Stomach (tissue), 9 donors: ENCODE data around the gene AIF1. TPM values are rescaled to one million over a fixed set of nuclear protein-coding genes. Genes with fewer than 3 reads are reported as not detected.

Source experiments
- DNase-seq, 2 donors: peaks; one replicate each; pipeline versions ENCODE4 v3.0.0 to v3.0.0-alpha.2; 2013 to 2019
- H3K27ac ChIP-seq, 5 donors: fragments of 200-600 bp in 4 of 5; sonication (generic) in 4 of 5; one replicate each; pipeline ENCODE4 v1.5.1; 2013 to 2019; ENCODE audit warnings: mild to moderate bottlenecking in 1 of 5, moderate library complexity in 1 of 5
- H3K27me3 ChIP-seq, 3 donors: fragments of 200-600 bp; sonication (generic); one replicate each; pipeline ENCODE4 v1.5.1; 2017 to 2019; ENCODE audit warnings: mixed run types in 1 of 3
- H3K36me3 ChIP-seq, 4 donors: fragments of 200-600 bp; sonication (generic); 1 replicate in 3 of 4; 2 replicates in 1 of 4; pipeline ENCODE4 v1.5.1; 2016 to 2019
- H3K4me1 ChIP-seq, 4 donors: fragments of 200-600 bp; sonication (generic); one replicate each; pipeline ENCODE4 v1.5.1; 2016 to 2019
- H3K4me3 ChIP-seq, 4 donors: fragments of 200-600 bp; sonication (generic) in 3 of 4; one replicate each; pipeline ENCODE4 v1.5.1; 2016 to 2019; ENCODE audit warnings: mild to moderate bottlenecking in 1 of 4
- H3K9me3 ChIP-seq, 4 donors: fragments of 200-600 bp; sonication (generic); one replicate each; pipeline ENCODE4 v1.5.1; 2016 to 2019
- EP300 ChIP-seq: sonication (generic); formaldehyde crosslinking; IDR thresholded peaks from one replicate; pipeline ENCODE4 v1.6.1; 2017; ENCODE audit warnings: antibody characterized with exemption
- POLR2A ChIP-seq, 4 donors: fragments of 450-650 bp; IDR thresholded peaks; one replicate each; pipeline ENCODE4 v1.6.1; 2016; ENCODE audit warnings: antibody characterized with exemption in 4 of 4, control low read depth in 2 of 4, mild to moderate bottlenecking in 1 of 4, moderate library complexity in 1 of 4
- POLR2AphosphoS5 ChIP-seq, 3 donors: sonication (generic); formaldehyde crosslinking; IDR thresholded peaks; one replicate each; pipeline ENCODE4 v1.6.1; 2016; ENCODE audit warnings: antibody characterized with exemption in 3 of 3
- WGBS, 5 donors: extraction: QIAGEN DNeasy Blood & Tissue Kit in 3 of 5; methylation state at CpG; one replicate each; pipeline versions ENCODE4 v1.1.5 to v1.1.7; 2013 to 2018; 5-methylcytosine and 5-hydroxymethylcytosine counted together
- intact Hi-C: fragments of 100-400 bp; cut with DNase I; formaldehyde crosslinking; loops from one replicate; pipeline ENCODE4 v1.15.1; 2023; ENCODE audit warnings: low total_unique reads
- polyA plus RNA-seq, 3 donors: library from polyadenylated mRNA; stranded (reverse); fragments of 200-250 nt; gene quantifications; one replicate each; pipeline ENCODE4 v1.2.3, GENCODE V29; 2013
- total RNA-seq, 5 donors: library from RNA; depleted of rRNA; stranded (reverse); fragments of >200 nt; gene quantifications; one replicate each; pipeline versions ENCODE4 v1.1.0 to v1.2.3, GENCODE V29; 2014 to 2016
- TF ChIP-seq, protein P1 (sequence below), 7 experiments: fragments of 450-650 bp in 4 of 7; fragments of 200-600 bp in 3 of 7; sonication (generic) in 3 of 7; IDR thresholded peaks; one replicate each; pipeline ENCODE4 v1.5.1; 2016 to 2019; ENCODE audit warnings: antibody characterized with exemption in 7 of 7, control low read depth in 2 of 7, mild to moderate bottlenecking in 1 of 7
- donor health status: healthy with polysubstance abuse.
- donor health status: Bipolar disorder and iron deficiency.
- donor health status: healthy.

AIF1 gene
- total and polyA plus RNA-seq, 8 donors = 3.2 to 74.2 (median 28.2) TPM; not detected in 1

GRCh38 chr6:31597006-31597405 is 18.0 kb upstream of the AIF1 start:
- Histone ChIP-seq H3K27ac (no peak overlapping the region), H3K4me1 (peaks cover 0 to 9% (median 0%) of the 10 kb centered on the region in 4 donors), H3K27me3 (no peaks in the 10 kb centered on the region), H3K36me3 (no peaks in the 10 kb centered on the region), H3K4me3 (no peak overlapping the region), H3K9me3 (no peaks in the 10 kb centered on the region)
- 12 to 34% (median 19%) methylated on average over 2 of the region's 2 CpGs for WGBS, 5 donors
- peak in 1 of 2 donors; percentile 52 for DNase-seq
- intact Hi-C loops = no loop called here
- no peak for TF ChIP-seq POLR2AphosphoS5 (IDR thresholded peaks at IDR 0.05)
- TF ChIP-seq, protein P1, sequence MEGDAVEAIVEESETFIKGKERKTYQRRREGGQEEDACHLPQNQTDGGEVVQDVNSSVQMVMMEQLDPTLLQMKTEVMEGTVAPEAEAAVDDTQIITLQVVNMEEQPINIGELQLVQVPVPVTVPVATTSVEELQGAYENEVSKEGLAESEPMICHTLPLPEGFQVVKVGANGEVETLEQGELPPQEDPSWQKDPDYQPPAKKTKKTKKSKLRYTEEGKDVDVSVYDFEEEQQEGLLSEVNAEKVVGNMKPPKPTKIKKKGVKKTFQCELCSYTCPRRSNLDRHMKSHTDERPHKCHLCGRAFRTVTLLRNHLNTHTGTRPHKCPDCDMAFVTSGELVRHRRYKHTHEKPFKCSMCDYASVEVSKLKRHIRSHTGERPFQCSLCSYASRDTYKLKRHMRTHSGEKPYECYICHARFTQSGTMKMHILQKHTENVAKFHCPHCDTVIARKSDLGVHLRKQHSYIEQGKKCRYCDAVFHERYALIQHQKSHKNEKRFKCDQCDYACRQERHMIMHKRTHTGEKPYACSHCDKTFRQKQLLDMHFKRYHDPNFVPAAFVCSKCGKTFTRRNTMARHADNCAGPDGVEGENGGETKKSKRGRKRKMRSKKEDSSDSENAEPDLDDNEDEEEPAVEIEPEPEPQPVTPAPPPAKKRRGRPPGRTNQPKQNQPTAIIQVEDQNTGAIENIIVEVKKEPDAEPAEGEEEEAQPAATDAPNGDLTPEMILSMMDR (IDR thresholded peaks at IDR 0.05) = peak in 1 of 7 experiments; percentile 10

GRCh38 chr6:31607317-31607716 is 7.7 kb upstream of the AIF1 start:
- DNase-seq = no peak
- WGBS, 5 donors = 76 to 89% (median 85%) methylated on average over 1 of the region's 1 CpG
- no peaks in the 10 kb centered on the region for H3K27me3 ChIP-seq

DNA sequence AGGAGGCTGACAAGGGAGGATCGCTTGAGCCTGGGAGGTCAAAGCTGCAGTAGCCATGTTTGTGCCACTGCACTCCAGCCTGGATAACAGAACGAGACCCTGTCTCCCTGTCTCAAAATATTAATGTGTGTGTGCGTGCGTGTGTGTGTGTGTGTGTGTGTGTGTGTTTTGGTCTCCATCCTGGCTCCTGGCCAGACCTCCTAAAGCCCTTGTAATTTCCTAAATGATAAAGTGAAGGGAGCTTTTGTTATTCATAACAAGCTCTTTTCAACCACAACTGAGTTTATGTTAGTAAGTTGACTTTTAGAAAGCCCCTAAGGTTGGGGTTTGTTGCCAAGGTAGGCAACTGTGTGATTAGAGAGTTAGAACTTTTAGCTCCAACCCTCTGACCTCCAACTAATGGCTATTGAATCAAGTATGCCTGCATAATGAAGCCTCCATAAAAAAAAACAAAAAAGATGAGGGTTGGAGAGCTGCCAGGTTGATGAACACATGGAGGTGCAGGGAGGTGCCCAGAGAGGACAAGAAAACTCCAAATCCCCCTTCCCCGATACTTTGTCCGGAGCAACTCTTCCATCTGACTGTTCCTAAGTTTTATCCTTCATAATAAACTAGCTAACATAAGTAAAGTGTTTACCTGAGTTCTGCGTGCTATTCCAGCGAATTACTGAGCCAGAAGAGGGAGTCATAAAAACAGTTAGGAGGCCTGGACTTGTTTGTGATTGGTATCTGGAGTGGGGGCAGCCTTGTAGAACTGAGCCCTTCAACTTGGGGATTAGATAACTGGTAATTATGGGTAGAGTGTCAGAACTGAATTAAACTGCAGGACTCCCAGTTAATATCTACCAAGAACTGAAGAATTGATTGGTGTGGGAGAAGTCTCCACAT is 5.3 kb upstream of the AIF1 start:
- Histone ChIP-seq H3K36me3 (no peaks in the 10 kb centered on the region), H3K4me3 (no peak overlapping the region), H3K27me3 (no peaks in the 10 kb centered on the region), H3K4me1 (no peaks in the 10 kb centered on the region), H3K9me3 (no peaks in the 10 kb centered on the region), H3K27ac (no peak overlapping the region)
- TF ChIP-seq POLR2AphosphoS5 (IDR thresholded peaks at IDR 0.05) (no peak), EP300 (no peak), POLR2A (IDR thresholded peaks at IDR 0.05) (no peak)
- TF ChIP-seq, protein P1 (IDR thresholded peaks at IDR 0.05) = no peak
- intact Hi-C loops = no loop called here
- no peak for DNase-seq
- WGBS, 5 donors = 54 to 69% (median 57%) methylated on average over 5 to 8 of the region's 8 CpGs

More at GRCh38 chr6:31607317-31607716, 7.7 kb upstream of the AIF1 start:
- no peak overlapping the region for H3K4me3 ChIP-seq
- no peaks in the 10 kb centered on the region for H3K36me3 ChIP-seq
- intact Hi-C loops = no loop called here
- H3K4me1 ChIP-seq = no peaks in the 10 kb centered on the region
- TF ChIP-seq EP300 = no peak
- TF ChIP-seq POLR2AphosphoS5 (IDR thresholded peaks at IDR 0.05) = no peak
- TF ChIP-seq POLR2A (IDR thresholded peaks at IDR 0.05) = no peak
- TF ChIP-seq, protein P1 (IDR thresholded peaks at IDR 0.05) = no peak
- H3K9me3 ChIP-seq = no peaks in the 10 kb centered on the region
- no peak overlapping the region for H3K27ac ChIP-seq

GRCh38 chr6:31610968-31611367 is 4.1 kb upstream of the AIF1 start:
- no peak for DNase-seq
- no peak overlapping the region for H3K4me3 ChIP-seq
- no peak overlapping the region for H3K27ac ChIP-seq
- no peak for TF ChIP-seq EP300
- TF ChIP-seq POLR2AphosphoS5 (IDR thresholded peaks at IDR 0.05) = no peak
- TF ChIP-seq POLR2A (IDR thresholded peaks at IDR 0.05) = no peak
- TF ChIP-seq, protein P1 (IDR thresholded peaks at IDR 0.05) = no peak
- no peaks in the 10 kb centered on the region for H3K27me3 ChIP-seq
- H3K36me3 ChIP-seq = no peaks in the 10 kb centered on the region
- intact Hi-C loops = no loop called here
- H3K4me1 ChIP-seq = no peaks in the 10 kb centered on the region
- H3K9me3 ChIP-seq = no peaks in the 10 kb centered on the region
- WGBS, 5 donors = 77 to 94% (median 86%) methylated on average over 4 of the region's 4 CpGs
